Fibroblast of the conjunctiva (primary cell): ENCODE results near the gene PCIF1.
"Not testable (repeated sequence)": the region's sequence is repeated elsewhere in the genome, so short reads cannot be mapped to it uniquely, and the experiment has no call there.

Source experiments
- DNase-seq: peaks from one replicate; pipeline ENCODE4 v3.0.0-alpha.2; 2010; ENCODE audit warnings: low read depth

PCIF1 gene

GRCh38 chr20:45934586-45935415 lies at the start of gene PCIF1:
Gene PCIF1, plus strand, starts transcription at chr20:45934683. Its CDS starts 4,317 bp downstream, at chr20:45939000.
- peak; percentile 94 for DNase-seq

GRCh38 chr20:45886590-45887345 lies 47.7 kb upstream of the PCIF1 start:
- DNase-seq = no peak

GRCh38 chr20:45887346-45887715 lies 47.2 kb upstream of the PCIF1 start, which contains the start of gene SPATA25:
Gene SPATA25, minus strand, starts transcription at chr20:45887622. Its CDS starts 32 bp downstream, at chr20:45887590.
- no peak for DNase-seq

DNA sequence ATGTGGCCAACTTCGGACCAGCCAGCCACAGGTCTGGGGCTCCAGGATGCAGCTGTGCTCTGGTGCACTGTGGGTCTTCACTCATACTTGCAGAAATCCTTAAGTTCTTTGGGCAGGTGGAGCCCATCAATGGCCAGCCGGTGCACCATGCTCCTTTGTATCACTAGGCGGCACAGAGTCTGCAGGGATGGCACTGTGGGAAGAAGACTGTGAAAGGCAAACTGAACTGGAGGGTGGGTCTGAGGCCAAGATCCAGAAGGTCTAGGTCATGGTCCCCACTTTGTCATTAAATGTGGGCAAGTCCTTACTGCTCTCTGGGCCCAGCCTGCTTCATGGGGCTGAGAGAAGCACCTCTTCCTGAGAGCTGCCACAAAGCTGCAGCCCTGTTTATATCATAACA lies 45.8 kb upstream of the PCIF1 start:
- DNase-seq = no peak

GRCh38 chr20:45890077-45890984 lies 44.2 kb upstream of the PCIF1 start:
- peak; percentile 79 for DNase-seq

DNA sequence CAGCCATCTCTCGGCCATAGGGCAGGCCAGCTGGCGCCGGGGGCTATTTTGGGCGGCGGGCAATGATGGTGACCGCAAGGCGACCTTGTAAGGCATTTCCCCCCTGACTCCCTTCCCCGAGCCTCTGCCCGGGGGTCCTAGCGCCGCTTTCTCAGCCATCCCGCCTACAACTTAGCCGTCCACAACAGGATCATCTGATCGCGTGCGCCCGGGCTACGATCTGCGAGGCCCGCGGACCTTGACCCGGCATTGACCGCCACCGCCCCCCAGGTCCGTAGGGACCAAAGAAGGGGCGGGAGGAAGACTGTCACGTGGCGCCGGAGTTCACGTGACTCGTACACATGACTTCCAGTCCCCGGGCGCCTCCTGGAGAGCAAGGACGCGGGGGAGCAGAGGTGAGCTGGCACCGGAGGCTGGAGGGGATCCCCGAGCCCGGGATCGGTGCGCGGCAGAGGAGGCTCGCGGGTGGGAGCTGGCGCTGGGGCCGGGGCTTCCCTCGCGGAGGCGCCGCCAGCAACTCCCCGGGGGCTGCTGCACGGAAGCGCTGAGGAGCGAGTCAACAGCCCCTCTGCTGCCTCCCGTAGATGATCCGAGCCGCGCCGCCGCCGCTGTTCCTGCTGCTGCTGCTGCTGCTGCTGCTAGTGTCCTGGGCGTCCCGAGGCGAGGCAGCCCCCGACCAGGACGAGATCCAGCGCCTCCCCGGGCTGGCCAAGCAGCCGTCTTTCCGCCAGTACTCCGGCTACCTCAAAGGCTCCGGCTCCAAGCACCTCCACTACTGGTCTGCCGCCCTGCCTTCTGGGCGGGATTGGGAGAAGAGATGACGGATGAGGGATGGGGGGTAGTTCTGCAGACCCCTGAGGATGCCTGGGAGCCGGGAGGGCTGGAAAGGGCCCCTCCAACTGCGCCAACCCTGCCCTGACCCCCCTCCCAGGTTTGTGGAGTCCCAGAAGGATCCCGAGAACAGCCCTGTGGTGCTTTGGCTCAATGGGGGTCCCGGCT lies 43.2 kb upstream of the PCIF1 start, which contains the start of the genes CTSA and NEURL2:
CTSA (plus strand) TSS at position 351 of the 999 bp plus-strand sequence; CDS start at position 585, 234 bp downstream.
NEURL2 (minus strand) TSS at position 224 of the 999 bp plus-strand sequence; CDS start at position 7, 217 bp downstream.
- peak; percentile 85 for DNase-seq

- no peak for DNase-seq
Measured at GRCh38 chr20:45892049-45892825, 42.2 kb upstream of the PCIF1 start.

DNA sequence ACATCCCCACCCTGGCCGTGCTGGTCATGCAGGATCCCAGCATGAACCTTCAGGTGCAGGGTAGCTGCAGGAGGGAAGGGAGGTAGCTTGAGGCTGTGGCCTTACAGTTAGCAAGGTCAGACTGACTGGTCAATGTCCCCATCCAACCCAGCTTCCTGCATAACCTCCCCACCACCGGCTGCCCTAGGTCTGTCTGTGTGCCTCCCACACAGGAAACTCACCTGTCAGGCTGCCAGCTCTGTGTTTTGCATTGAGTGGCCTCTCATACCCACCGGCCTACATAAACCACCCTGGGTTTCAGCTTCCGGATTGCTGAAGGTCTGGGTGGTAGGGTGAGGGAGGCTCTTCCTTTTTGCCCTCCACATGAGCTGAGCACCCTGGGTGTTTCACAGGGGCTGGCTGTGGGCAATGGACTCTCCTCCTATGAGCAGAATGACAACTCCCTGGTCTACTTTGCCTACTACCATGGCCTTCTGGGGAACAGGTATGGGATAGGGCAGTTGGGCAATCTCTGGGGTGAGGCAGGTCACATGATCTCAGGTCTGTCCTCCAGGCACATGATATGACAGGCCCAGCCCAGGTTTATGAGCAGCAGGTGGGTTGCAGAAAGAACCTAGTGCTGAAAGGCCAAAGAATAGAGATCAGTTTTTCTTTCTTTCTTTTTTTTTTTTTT lies 41.5 kb upstream of the PCIF1 start:
- no peak for DNase-seq

DNA sequence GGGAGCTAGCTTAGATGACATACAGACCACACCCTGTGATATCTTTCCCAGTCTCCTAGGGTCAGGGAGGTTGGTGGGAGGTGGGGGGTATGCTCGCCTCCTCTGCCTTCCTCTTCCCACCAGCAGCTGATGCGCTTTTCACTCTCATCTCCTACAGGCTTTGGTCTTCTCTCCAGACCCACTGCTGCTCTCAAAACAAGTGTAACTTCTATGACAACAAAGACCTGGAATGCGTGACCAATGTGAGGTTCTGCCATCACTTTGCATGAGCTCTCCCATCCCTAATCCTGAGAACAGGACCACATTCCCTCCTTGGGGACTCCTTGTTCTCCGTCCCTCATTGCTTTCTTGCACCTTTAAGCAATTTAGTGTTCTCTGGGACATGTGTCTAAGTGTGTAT lies 40.7 kb upstream of the PCIF1 start:
- no peak for DNase-seq

DNA sequence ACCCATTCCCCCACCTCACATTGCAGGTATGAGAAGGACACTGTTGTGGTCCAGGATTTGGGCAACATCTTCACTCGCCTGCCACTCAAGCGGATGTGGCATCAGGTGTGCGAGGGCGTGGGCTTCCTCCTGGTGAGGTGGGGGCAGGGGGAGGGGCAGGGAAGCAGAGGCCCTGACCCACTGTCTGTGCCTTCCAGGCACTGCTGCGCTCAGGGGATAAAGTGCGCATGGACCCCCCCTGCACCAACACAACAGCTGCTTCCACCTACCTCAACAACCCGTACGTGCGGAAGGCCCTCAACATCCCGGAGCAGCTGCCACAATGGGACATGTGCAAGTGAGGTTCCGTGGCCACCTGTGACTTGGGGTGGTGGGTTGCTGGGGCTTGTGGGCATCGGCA lies 39.7 kb upstream of the PCIF1 start:
- no peak for DNase-seq

DNA sequence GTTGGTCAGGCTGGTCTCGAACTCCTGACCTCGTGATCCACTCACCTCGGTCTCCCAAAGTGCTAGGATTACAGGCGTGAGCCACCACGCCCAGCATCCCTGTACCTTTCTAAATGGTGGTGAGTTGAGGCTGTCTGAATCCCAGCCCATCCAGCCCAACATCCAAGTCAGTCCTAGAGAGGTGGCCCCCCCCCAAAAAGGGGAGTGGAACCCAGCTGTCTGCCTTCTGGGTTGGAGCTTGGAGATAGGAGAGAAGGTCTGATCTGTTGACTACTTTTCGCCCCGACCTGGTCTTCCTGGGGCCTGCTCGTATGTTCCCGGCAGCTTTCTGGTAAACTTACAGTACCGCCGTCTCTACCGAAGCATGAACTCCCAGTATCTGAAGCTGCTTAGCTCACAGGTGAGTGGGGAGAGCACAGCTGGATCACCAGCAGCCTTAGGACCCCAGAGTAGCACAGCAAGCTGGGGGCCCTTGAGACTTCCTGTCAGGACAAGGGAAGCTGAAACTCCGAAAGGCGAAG lies 37.8 kb upstream of the PCIF1 start:
- DNase-seq = no peak

DNA sequence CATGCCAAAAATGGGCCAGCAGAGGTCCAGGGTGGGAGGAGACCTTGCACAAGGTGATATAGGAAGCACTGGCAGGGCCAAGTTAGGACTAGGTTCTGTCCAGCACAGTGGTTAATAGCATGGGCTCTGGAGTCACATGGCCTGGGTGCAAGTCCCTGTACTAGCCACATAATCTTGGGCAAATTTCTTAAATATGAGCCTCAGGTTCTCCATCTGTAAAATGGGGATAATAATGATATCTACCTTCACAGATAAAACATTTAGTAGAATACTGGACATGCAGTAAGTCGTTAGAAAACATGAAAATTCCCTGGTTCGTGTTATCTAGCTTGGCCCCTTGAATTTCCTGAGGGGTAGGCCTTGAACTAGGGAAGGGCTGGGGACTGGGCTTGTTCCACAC lies 37.2 kb upstream of the PCIF1 start:
- DNase-seq = no peak

- no peak for DNase-seq
Measured at GRCh38 chr20:45897692-45898091, 36.8 kb upstream of the PCIF1 start.

DNA sequence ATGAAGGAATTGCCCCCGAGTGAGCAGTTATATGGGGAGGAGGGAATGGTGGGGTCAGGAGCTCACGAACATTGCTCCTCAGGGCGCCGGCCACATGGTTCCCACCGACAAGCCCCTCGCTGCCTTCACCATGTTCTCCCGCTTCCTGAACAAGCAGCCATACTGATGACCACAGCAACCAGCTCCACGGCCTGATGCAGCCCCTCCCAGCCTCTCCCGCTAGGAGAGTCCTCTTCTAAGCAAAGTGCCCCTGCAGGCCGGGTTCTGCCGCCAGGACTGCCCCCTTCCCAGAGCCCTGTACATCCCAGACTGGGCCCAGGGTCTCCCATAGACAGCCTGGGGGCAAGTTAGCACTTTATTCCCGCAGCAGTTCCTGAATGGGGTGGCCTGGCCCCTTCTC lies 36.2 kb upstream of the PCIF1 start:
- DNase-seq = no peak

GRCh38 chr20:45899046-45899835 lies 35.2 kb upstream of the PCIF1 start:
- no peak for DNase-seq

DNA sequence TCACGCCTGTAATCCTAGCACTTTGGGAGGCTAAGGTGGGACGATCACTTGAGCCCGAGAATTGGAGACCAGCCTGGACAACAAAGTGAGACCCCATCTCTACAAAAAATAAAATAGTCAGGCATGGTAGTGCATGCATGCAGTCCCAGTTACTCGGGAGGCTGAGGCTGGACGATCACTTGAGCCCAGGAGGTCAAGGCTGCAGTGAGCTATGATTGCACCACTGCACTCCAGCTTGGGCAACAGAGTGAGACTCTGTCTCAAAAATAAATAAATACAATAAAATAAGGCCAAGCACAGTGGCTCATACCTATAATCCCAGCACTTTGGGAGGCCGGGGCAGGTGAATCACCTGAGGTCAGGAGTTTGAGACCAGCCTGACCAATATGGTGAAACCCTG lies 33.2 kb upstream of the PCIF1 start:
- DNase-seq = not testable (repeated sequence)

GRCh38 chr20:45902199-45902701 lies 32.2 kb upstream of the PCIF1 start:
- DNase-seq = no peak
